WI38 (cell line): ENCODE results near the gene CNTROB.

ENCODE experiments used
- H3K4me3 ChIP-seq: 2 replicates; pipeline ENCODE4 v1.5.1; 2011; ENCODE audit warnings: low read depth, mild to moderate bottlenecking, control low read depth, low read length
- TF ChIP-seq, protein P1 (sequence below): IDR thresholded peaks from 2 replicates; pipeline ENCODE4 v1.5.1; 2012; ENCODE audit warnings: low read depth, mild to moderate bottlenecking, control low read depth, low read length

CNTROB gene

DNA sequence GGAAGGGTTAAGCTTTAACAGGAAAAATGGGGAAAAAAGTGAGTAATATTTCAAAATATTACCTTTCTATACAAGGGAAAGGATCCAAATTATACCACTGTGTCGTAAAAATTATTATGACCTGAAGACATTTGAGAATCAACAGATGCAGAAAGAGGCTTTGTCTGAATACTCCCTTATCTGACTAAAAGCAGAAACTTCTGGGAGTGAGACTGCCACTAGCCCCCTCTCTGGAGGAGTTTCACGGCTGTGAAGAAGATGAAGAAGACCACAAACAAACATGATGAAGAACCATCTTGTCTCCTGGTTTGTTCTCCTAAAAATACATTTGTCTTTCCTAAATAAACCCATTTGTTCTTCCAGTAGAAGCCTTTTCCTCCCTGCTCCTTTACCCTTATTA, 29.4 kb downstream of the CNTROB start:
- TF ChIP-seq, protein P1, sequence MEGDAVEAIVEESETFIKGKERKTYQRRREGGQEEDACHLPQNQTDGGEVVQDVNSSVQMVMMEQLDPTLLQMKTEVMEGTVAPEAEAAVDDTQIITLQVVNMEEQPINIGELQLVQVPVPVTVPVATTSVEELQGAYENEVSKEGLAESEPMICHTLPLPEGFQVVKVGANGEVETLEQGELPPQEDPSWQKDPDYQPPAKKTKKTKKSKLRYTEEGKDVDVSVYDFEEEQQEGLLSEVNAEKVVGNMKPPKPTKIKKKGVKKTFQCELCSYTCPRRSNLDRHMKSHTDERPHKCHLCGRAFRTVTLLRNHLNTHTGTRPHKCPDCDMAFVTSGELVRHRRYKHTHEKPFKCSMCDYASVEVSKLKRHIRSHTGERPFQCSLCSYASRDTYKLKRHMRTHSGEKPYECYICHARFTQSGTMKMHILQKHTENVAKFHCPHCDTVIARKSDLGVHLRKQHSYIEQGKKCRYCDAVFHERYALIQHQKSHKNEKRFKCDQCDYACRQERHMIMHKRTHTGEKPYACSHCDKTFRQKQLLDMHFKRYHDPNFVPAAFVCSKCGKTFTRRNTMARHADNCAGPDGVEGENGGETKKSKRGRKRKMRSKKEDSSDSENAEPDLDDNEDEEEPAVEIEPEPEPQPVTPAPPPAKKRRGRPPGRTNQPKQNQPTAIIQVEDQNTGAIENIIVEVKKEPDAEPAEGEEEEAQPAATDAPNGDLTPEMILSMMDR, result no peak

DNA sequence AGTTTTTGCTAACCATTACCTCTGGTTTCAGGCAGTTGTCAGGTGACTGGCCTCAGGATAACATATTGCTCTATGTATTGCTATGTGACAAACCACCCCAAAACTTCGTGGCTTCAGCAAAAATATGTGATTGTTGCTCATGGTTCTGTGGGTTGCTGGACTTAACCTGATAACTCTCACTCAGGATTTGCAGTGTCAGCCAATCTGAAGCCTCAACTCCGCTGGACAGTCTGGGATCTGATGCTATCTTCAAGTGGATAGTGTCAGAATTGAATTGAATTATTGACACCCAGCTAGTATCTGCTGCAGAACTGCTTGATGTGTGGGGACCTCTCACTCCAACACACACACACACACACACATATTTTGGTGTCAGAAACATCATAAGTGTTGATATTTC, 35.7 kb downstream of the CNTROB start:
- H3K4me3 ChIP-seq, result no peak overlapping the region
- TF ChIP-seq, protein P1, result no peak

More for the DNA sequence above, 29.4 kb downstream of the CNTROB start:
- no peak overlapping the region for H3K4me3 ChIP-seq

DNA sequence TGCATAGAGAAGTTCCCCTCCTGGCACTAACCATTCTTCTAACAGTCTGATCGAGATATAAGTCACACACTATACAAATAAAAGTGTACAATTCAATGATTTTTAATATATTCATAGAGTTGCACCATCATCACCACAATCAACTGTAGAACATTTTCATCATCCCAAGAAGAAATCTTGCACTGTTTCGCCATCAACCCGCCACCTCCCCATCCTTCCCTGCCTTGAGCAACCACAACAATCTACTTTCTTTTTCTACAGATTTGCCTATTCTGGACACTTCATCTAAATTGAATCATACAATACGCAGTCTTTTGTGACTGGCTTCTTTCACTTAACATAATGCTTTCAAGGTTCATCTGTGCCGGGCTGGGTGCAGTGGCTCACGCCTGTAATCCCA, 37.4 kb downstream of the CNTROB start:
- TF ChIP-seq, protein P1, result no peak
- no peak overlapping the region for H3K4me3 ChIP-seq

DNA sequence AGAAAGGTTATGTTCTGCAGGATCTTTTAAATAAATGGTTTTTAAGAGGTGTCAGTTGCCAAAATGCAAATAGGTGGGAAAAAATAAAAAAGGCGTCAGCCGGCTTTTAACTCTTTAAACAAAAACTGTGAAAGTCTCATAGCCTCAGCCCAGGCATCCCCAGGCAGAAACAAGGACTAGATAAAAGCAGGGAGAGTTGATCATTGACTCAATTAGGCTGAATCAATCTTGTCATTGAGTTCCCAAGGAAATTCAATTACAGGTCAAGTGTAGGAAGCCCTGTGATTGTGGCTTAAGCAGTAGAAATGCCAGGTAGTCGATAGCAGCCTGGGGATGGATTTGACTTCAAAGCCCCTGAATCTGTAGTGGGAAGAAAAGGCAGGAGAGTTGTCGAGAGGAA, 39.6 kb downstream of the CNTROB start:
- TF ChIP-seq, protein P1, result no peak
- no peak overlapping the region for H3K4me3 ChIP-seq

DNA sequence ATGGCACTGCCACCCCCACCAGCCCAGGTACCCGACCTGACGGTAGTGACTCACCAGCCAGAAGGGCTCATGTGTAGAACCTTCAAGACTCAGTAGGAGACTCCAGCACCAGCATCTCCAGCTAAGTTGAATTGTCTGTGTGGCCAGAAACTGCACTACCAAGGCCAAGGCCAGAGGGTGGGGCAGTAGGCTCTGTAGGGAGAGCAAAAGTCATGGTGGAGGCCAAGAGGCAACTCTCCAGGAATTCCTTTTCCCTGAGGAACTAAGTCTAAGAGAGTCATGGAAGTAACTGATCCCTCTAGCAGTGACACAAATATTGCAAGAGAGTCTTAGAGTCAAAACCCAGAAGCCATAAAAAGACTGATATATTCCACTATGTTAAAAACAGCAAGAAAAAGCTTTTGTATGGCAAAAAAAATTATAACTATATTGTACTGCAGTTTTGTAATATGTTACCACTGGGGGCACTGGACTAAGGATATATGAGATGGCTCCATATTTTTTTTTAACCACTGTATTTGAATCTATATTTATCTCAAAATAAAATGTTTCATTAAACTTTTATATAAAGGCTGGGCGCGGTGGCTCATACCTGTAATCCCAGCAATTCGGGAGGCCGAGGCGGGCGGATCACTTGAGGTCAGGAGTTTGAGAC, 40.3 kb downstream of the CNTROB start:
- H3K4me3 ChIP-seq, result no peak overlapping the region
- TF ChIP-seq, protein P1, result no peak

DNA sequence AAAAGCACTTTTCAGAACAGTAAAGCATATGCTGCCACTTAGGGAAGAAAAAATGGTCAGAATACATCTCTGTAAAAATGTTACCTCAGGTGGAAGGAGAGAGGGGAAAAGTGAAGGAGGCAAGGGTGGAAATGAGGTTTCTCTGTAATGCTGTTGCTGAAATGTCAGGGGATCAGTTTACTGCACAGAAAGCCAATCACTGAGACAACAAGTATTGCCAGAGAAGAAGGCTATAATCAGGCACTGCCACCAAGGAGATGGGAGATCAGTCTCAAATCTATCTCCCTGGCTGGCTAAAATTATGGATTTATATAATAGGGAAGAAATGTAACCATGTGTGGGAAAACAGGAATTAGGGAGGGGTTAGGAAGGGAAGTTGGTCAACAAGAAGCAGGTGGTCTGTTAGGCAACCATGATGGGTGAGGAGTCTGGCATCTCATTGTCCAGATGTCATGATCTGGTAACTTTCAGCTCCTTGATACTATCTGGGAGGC, 42.7 kb downstream of the CNTROB start:
- H3K4me3 ChIP-seq, result no peak overlapping the region
- TF ChIP-seq, protein P1, result no peak

DNA sequence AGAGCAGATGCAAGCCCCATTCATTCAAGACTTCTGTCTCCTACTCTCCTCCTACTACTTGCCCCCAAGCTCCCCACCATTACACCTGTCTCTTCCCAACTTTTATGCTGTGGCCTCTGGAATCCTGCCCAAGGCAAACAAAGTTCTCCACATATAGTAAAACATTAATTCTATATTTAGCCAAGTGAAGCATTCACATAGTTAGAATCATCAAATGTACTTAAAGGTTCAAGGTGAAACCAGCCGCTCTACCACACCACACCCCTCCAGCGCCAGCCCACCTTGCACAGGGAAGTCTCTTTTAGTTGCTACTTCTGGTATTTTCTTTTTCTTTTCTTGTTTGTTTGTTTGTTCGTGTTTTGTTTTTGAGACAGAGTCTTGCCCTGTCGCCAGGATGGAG, 45.0 kb downstream of the CNTROB start:
- no peak overlapping the region for H3K4me3 ChIP-seq
- TF ChIP-seq, protein P1, result no peak
